Lung (tissue), 12 donors: ENCODE measurements around the gene CDC23. TPM values are rescaled to one million over a fixed set of nuclear protein-coding genes. Genes with fewer than 3 reads are reported as not detected.
A peak's percentile ranks its signal among the peaks of the same experiment; 100 is the strongest.

Experiments used
- ATAC-seq: fragments of 200-7000 bp; cut with Tn5 transposase; one replicate; pipeline ENCODE4 v1.9.1; 2020; ENCODE audit warnings: moderate number of reproducible peaks; ENCODE audit not compliant: insufficient read depth, low FRiP score
- DNase-seq, 3 donors: peaks; one replicate each; pipeline ENCODE4 v3.0.0-alpha.2; 2013 to 2017
- H3K27ac ChIP-seq, 2 donors: one replicate each; pipeline ENCODE4 v1.5.1; 2013; ENCODE audit warnings: mild to moderate bottlenecking in 2 of 2, moderate library complexity in 2 of 2, control low read depth in 1 of 2, inconsistent platforms in 1 of 2, low read depth in 1 of 2, low read length in 1 of 2
- H3K27me3 ChIP-seq, 3 donors: one replicate each; pipeline ENCODE4 v1.5.1; 2013; ENCODE audit warnings: low read length in 2 of 3; ENCODE audit not compliant: control insufficient read depth in 3 of 3, insufficient read depth in 3 of 3
- H3K36me3 ChIP-seq, 4 donors: one replicate each; pipeline ENCODE4 v1.5.1; 2013; ENCODE audit warnings: low read length in 4 of 4, mild to moderate bottlenecking in 1 of 4, moderate library complexity in 1 of 4; ENCODE audit not compliant: control insufficient read depth in 4 of 4, insufficient read depth in 4 of 4
- H3K4me1 ChIP-seq, 5 donors: one replicate each; pipeline ENCODE4 v1.5.1; 2013; ENCODE audit warnings: low read length in 5 of 5, mild to moderate bottlenecking in 2 of 5, moderate library complexity in 1 of 5; ENCODE audit not compliant: control insufficient read depth in 5 of 5, insufficient read depth in 5 of 5
- H3K4me3 ChIP-seq: one replicate; pipeline ENCODE4 v1.5.1; 2013; ENCODE audit warnings: mild to moderate bottlenecking, control low read depth, moderate library complexity
- H3K9ac ChIP-seq, 2 donors: one replicate each; pipeline ENCODE4 v1.5.1; 2013; ENCODE audit warnings: low read length in 2 of 2, control low read depth in 1 of 2; ENCODE audit not compliant: insufficient read depth in 1 of 2
- H3K9me3 ChIP-seq, 4 donors: one replicate each; pipeline ENCODE4 v1.5.1; 2013; ENCODE audit warnings: low read length in 3 of 4, mild to moderate bottlenecking in 1 of 4, moderate library complexity in 1 of 4; ENCODE audit not compliant: control insufficient read depth in 4 of 4, insufficient read depth in 3 of 4
- WGBS, 2 donors: extraction: QIAGEN DNeasy Blood & Tissue Kit; methylation state at CpG; one replicate each; pipeline ENCODE4 v1.1.7; 2013; 5-methylcytosine and 5-hydroxymethylcytosine counted together
- polyA plus RNA-seq, 2 donors: library from polyadenylated mRNA; stranded (reverse); fragments of 200-250 nt; gene quantifications; one replicate each; pipeline ENCODE4 v1.2.1, GENCODE V29; 2013
- total RNA-seq, 2 donors: library from RNA; depleted of rRNA in 1 of 2; stranded (reverse); fragments of >200 nt in 1 of 2; gene quantifications; one replicate each; pipeline ENCODE4 v1.2.1, GENCODE V29; 2014 to 2021
- TF ChIP-seq, protein P1 (sequence below): IDR thresholded peaks from 2 replicates; pipeline ENCODE4 v1.5.1; 2012; ENCODE audit warnings: mild to moderate bottlenecking; ENCODE audit errors: control extremely low read depth, extremely low read depth
- donor health status: control.
- donor health status: control.
- donor health status: Bipolar disorder and iron deficiency.
- donor health status: healthy.
- donor health status: DM: yes; HTN: yes; CAD: no.

CDC23 gene
- total and polyA plus RNA-seq, 4 donors = 9.9 to 41.8 (median 17.1) TPM

DNA sequence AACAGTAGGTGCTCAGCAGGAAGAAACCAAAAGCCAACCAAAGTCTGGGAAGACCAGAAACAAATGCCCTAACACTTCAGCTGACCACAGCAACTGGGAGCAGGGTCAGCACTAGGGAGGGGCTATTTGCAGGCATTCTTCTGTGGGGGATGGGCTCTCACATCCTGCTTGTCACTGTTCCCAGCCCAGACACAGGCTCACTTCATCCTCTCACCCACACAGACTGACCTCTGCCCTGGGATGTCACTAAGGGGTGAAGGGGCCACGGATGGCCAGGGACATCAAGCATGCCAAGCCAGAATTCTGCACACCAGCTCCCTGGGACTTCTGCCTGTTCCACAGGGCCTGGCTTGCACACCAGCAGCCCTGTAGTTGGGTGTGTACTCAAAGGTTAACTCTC, 32.6 kb upstream of the CDC23 start:
- DNase-seq = peak in 2 of 3 donors; percentile 21 to 35
- Histone ChIP-seq H3K9ac (no peak overlapping the region), H3K36me3 (no peaks in the 10 kb centered on the region), H3K27ac (no peak overlapping the region), H3K27me3 (peaks cover 0 to 6% (median 3%) of the 10 kb centered on the region in 3 donors), H3K4me1 (peaks cover 0 to 16% (median 0%) of the 10 kb centered on the region in 5 donors), H3K4me3 (no peak overlapping the region), H3K9me3 (no peaks in the 10 kb centered on the region)
- WGBS, 2 donors = 63 to 80% methylated on average over 1 of the region's 1 CpG
- ATAC-seq = no peak
- TF ChIP-seq, protein P1, sequence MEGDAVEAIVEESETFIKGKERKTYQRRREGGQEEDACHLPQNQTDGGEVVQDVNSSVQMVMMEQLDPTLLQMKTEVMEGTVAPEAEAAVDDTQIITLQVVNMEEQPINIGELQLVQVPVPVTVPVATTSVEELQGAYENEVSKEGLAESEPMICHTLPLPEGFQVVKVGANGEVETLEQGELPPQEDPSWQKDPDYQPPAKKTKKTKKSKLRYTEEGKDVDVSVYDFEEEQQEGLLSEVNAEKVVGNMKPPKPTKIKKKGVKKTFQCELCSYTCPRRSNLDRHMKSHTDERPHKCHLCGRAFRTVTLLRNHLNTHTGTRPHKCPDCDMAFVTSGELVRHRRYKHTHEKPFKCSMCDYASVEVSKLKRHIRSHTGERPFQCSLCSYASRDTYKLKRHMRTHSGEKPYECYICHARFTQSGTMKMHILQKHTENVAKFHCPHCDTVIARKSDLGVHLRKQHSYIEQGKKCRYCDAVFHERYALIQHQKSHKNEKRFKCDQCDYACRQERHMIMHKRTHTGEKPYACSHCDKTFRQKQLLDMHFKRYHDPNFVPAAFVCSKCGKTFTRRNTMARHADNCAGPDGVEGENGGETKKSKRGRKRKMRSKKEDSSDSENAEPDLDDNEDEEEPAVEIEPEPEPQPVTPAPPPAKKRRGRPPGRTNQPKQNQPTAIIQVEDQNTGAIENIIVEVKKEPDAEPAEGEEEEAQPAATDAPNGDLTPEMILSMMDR = no peak

DNA sequence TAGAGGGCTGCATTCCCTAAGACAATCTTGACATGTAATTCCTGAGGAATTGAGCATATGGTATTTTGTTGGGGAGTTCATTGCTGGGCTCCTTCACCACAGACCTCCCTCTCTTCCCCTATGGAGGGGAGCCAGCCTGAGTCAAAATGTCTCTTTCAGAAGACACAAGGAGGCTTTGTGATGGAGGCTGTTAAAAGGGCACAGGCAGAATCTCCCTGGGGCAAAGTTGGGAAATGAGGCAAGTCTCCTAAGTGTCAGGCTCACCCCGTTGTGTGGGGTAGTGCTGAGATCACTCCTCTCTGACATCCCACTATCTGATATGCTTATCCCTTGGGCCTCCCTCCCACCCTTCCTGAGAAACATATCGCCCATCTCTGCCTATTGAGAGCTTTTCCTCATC, 30.7 kb upstream of the CDC23 start:
- Histone ChIP-seq H3K9me3 (no peaks in the 10 kb centered on the region), H3K9ac (no peak overlapping the region), H3K27ac (no peak overlapping the region), H3K4me1 (peaks cover 0 to 16% (median 0%) of the 10 kb centered on the region in 5 donors), H3K36me3 (no peaks in the 10 kb centered on the region), H3K27me3 (peaks cover 0 to 6% (median 4%) of the 10 kb centered on the region in 3 donors), H3K4me3 (no peak overlapping the region)
- TF ChIP-seq, protein P1 = no peak
- ATAC-seq = no peak
- no peak for DNase-seq
- WGBS, 2 donors = 70 to 74% methylated on average over 2 of the region's 2 CpGs

DNA sequence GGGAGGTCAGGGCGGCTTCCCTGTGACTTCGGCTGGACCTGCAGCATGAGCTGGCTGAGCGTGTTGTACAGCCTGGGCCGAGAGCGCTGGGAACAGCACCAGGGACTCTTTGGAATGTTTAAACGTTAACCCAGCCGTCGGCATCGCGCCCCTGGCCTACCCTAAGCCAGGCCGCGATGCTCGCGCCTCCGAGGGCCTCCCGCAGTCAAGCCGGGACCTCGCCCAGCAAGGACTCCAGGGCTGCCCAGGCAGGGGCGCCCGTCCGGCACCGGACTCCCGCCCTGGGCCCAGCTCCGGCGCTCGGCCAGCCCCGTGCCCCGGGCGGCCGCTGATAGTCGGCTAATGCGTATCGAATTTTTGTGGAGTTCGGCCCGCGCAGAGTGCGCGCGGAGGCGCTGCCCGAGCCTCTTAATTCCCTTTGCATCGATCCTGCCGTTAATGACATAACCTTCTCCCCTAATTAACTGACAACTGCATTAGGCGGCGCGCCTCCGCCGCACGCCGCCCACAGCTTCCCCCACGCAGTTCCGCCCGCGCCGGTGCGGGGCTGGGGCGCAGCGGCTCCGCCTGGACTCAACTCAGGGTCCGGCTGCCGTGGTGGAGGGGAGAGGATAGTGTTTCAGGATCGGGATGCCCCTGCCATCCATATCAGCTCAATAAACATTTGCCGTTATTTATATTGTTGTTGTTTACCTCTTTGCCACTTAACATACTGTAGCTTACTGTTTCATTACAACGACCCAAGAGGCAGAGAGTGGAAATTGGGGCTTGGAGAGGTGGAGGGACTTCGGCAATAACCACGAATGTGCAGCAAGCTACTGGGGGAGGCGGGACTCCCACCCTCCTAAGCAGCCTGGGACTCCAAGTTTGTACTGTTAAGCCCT, 28.8 kb upstream of the CDC23 start:
- TF ChIP-seq, protein P1 = no peak
- peak; percentile 59 for ATAC-seq

More for the DNA sequence above, 28.8 kb upstream of the CDC23 start:
- no peaks in the 10 kb centered on the region for H3K36me3 ChIP-seq
- peak overlapping the region; percentile 23 to 63 for H3K9ac ChIP-seq
- H3K9me3 ChIP-seq = no peaks in the 10 kb centered on the region
- WGBS, 2 donors = 5 to 7% methylated on average over 67 of the region's 67 CpGs
- H3K27ac ChIP-seq = no peak overlapping the region
- H3K27me3 ChIP-seq = peaks cover 0 to 6% (median 4%) of the 10 kb centered on the region in 3 donors
- no peak overlapping the region for H3K4me3 ChIP-seq
- peak; percentile 44 to 61 (median 56) for DNase-seq
- peaks cover 0 to 16% (median 0%) of the 10 kb centered on the region in 5 donors for H3K4me1 ChIP-seq
